ENCODE data around the gene ASB9.

ASB9 gene

GRCh38 chrX:15244421-15244820 lies 25.5 kb downstream of the ASB9 start:
- no peak overlapping the region for H3K4me3 ChIP-seq (ENCODE audit: low read depth, low read length)
- TF ChIP-seq ZBTB44 (tag by site-specific recombination; IDR thresholded peaks at IDR 0.05) (no peak), ZNF621 (tag by site-specific recombination; IDR thresholded peaks at IDR 0.05) (no peak), PRDM6 (tag by site-specific recombination; IDR thresholded peaks at IDR 0.05) (no peak), ZNF366 (tag by site-specific recombination; conservative IDR thresholded peaks at IDR 0.05) (no peak), ZFP3 (tag by site-specific recombination; IDR thresholded peaks at IDR 0.05; ENCODE audit: low read depth) (no peak), ZNF239 (tag by site-specific recombination; IDR thresholded peaks at IDR 0.05) (no peak), ZNF521 (tag by site-specific recombination; IDR thresholded peaks at IDR 0.05) (no peak), ZSCAN18 (tag by site-specific recombination; IDR thresholded peaks at IDR 0.05) (no peak), RBAK (tag by site-specific recombination; IDR thresholded peaks at IDR 0.05) (no peak), ZNF580 (tag by site-specific recombination; IDR thresholded peaks at IDR 0.05) (no peak), OSR2 (tag by site-specific recombination; IDR thresholded peaks at IDR 0.05) (no peak)
- H3K36me3 ChIP-seq (ENCODE audit: control insufficient read depth in 2 of 2, insufficient read depth in 1 of 2, low read length in 2 of 2): no peaks in the 10 kb centered on the region
- no peaks in the 10 kb centered on the region for H3K4me1 ChIP-seq (ENCODE audit: control insufficient read depth, insufficient read depth, low read length)
- H3K27ac ChIP-seq (ENCODE audit: extremely low read depth, low read depth, low read length): no peak overlapping the region
- ChIA-PET POLR2A (no interaction called here), CTCF (interaction anchor here (0.6 to 0.7 kb wide), 7 partner anchors 28 to 1405 kb away, joined by 3 to 6 read pairs (median 4); no protein-coding TSS in a partner anchor)
- no peaks in the 10 kb centered on the region for H3K9me3 ChIP-seq (ENCODE audit: control insufficient read depth, insufficient read depth, low read depth, low read length)

- POLR2A ChIA-PET: no interaction called here
- Histone ChIP-seq H3K4me3 (ENCODE audit: low read depth, low read length) (no peak overlapping the region), H3K4me1 (ENCODE audit: control insufficient read depth, insufficient read depth, low read length) (no peaks in the 10 kb centered on the region), H3K27ac (ENCODE audit: extremely low read depth, low read depth, low read length) (no peak overlapping the region), H3K36me3 (ENCODE audit: control insufficient read depth in 2 of 2, insufficient read depth in 1 of 2, low read length in 2 of 2) (no peaks in the 10 kb centered on the region), H3K9me3 (ENCODE audit: control insufficient read depth, insufficient read depth, low read depth, low read length) (no peaks in the 10 kb centered on the region)
- CTCF ChIA-PET: interaction anchor here (0.6 to 1.9 kb wide), 19 partner anchors 9 to 1510 kb away, joined by 3 to 19 read pairs (median 3); no protein-coding TSS in a partner anchor
- peak; percentile 60 for TF ChIP-seq ZNF654 (tag by site-specific recombination; IDR thresholded peaks at IDR 0.05; ENCODE audit: low read depth)
- TF ChIP-seq HOXC10 (CRISPR knock-in tag; IDR thresholded peaks at IDR 0.05): no peak
These were observed 26.9 kb downstream of the ASB9 start for GRCh38 chrX:15242899-15243555.

- POLR2A ChIA-PET: no interaction called here
- Histone ChIP-seq H3K4me3 (ENCODE audit: low read depth, low read length) (no peak overlapping the region), H3K36me3 (ENCODE audit: control insufficient read depth in 2 of 2, insufficient read depth in 1 of 2, low read length in 2 of 2) (no peaks in the 10 kb centered on the region), H3K9me3 (ENCODE audit: control insufficient read depth, insufficient read depth, low read depth, low read length) (no peaks in the 10 kb centered on the region), H3K27ac (ENCODE audit: extremely low read depth, low read depth, low read length) (no peak overlapping the region), H3K4me1 (ENCODE audit: control insufficient read depth, insufficient read depth, low read length) (no peaks in the 10 kb centered on the region)
- CTCF ChIA-PET: interaction anchor here (0.6 to 1.5 kb wide), 6 partner anchors 13 to 977 kb away, joined by 3 to 5 read pairs (median 4); no protein-coding TSS in a partner anchor
- TF ChIP-seq ZNF18 (tag by site-specific recombination; IDR thresholded peaks at IDR 0.05) (no peak), ZNF433 (tag by site-specific recombination; IDR thresholded peaks at IDR 0.05; ENCODE audit: low read depth) (no peak), SALL2 (tag by site-specific recombination; IDR thresholded peaks at IDR 0.05; ENCODE audit: borderline replicate concordance) (no peak), SP2 (tag by site-specific recombination; IDR thresholded peaks at IDR 0.05) (no peak), ZBTB44 (tag by site-specific recombination; IDR thresholded peaks at IDR 0.05) (no peak), ZBTB7A (tag by site-specific recombination; IDR thresholded peaks at IDR 0.05; ENCODE audit: low read depth) (no peak), ZNF549 (tag by site-specific recombination; IDR thresholded peaks at IDR 0.05) (no peak), INSM2 (tag by site-specific recombination; IDR thresholded peaks at IDR 0.05) (no peak), ZNF585B (tag by site-specific recombination; IDR thresholded peaks at IDR 0.05) (no peak)
These were observed 28.6 kb downstream of the ASB9 start for GRCh38 chrX:15241301-15241700.
